HG02642 (cell line): ENCODE results near the gene APOBEC2.

Experiments used
- ATAC-seq: cut with Tn5 transposase; IDR thresholded peaks from one replicate; pipeline ENCODE4 v1.9.1; 2021; ENCODE audit warnings: mild to moderate bottlenecking; ENCODE audit not compliant: unreplicated experiment, poor library complexity

The APOBEC2 gene

DNA sequence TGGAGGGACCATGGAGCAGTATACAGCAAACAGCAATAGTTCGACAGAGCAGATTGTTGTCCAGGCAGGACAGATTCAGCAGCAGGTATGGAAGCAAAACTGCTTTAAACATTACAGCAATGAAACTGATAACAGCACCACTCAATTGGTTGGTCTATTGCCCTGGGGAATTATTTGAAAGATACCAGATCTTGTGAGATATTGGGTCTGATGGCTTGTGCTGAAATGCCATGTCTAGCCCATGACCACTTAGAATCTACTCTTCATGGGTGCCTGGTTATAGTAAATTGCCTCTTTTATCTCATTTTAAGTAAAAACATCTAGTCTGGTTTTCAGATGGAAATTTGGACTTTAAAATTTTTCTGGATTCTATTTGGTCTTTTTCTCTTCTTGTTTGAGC is 26.1 kb downstream of the APOBEC2 start:
- ATAC-seq: no peak

DNA sequence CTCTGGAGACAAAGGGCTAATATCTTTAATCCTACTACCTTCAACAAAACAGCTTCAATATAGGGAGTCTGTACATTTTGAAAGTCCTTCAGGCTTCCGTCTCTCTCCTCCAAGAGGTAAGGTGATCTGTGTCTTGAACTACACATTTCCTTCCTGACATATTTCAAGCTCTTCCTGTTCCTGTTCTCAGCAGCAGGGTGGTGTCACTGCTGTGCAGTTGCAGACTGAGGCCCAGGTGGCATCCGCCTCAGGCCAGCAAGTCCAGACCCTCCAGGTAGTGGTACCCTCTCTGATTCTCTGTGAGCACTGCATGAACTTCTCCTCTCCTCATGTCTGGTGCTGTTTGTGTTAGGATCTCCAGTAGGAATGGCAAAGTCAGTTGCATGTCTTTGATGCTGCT is 27.6 kb downstream of the APOBEC2 start:
- no peak for ATAC-seq

DNA sequence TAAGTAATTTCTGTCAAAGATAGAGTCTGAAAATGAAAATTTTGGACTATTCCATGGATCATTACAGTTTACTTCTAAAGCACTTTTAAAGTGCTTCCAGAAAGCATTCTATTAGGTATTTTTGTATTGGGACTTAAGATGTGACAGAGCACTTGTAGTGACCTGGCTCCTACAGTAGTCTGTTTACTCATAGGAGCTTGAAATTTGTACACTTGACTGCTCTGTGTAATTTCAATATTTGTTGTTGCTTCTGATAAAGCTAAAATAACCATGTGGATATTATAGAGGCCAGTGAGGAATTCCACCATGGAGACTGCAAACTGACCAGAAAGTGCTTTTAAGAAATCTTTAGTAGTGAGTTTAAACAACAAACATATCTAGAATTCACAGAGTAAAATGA is 30.1 kb downstream of the APOBEC2 start:
- ATAC-seq: no peak

DNA sequence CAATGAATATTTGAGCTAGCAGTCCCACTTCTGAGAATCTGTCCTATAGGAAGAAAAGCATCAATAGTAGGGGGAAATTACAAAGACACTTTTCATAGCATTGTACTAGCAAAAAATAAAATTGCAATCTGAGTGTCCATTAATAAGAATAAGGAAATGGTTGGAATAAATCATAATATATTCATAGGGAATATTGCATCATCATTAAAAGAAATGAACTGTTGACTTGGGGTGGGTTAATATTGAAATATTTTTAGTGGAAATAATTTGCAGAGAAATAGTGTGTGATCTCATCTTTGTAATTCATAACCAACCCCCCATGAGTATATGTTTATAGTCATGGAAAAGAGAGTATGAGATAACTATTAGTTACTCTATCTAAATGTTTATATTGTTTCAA is 32.2 kb downstream of the APOBEC2 start:
- ATAC-seq: no peak

DNA sequence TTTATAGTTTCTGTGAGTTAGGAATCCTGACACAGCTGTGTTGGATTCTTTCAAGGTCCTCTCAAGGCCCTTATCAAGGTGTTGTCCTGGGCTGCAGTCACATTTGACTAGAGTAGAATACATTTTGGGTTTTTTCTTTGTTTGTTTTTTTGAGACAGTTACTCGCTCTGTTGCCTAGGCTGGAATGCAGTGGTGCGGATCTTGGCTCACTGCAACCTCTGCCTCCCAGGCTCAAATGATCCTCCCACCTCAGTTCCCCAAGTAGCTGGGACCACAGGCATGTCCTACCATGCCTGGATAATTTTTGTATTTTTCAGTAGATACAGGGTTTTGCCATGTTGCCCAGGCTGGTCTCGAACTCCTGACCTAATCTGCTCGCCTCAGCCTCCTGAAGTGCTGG is 35.4 kb downstream of the APOBEC2 start:
- no peak for ATAC-seq

DNA sequence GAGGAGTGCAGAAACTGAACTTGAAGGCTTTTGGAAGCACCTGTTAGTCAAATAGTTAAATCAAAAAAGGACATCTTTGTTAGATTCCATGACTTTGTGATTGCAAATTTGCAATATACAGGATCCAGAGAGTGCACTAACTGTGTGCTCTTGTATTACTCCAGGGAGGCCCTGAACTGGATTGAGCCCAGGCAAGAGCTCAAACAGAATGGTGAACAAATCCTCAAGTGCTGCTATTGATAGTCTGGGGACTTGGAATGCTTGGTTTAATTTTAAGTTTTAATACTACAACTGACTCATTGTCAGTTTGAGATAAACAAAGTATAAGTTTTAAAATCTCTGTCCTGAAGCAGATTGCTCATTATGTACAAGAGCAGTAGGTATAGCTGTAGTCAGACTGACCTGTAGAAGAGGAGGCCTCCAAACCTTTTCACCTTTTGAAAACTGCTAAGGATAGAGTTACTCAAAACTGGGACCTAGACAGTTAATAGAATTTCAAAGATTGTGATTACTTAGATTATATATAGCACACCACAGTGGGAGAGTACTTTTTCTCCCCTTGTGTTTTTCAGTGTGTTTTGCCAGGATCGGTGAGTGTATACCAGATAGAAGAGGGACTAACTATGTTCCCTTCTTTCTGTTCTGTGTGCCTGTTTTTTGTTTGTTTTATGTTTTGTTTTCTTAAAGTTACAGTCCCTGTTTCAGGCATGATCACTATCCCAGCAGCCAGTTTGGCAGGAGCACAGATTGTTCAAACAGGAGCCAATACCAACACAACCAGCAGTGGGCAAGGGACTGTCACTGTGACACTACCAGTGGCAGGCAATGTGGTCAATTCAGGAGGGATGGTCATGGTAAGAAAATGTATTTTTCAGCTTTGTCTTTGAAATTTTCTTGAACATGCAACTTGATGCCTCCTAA is 38.1 kb downstream of the APOBEC2 start:
- no peak for ATAC-seq

DNA sequence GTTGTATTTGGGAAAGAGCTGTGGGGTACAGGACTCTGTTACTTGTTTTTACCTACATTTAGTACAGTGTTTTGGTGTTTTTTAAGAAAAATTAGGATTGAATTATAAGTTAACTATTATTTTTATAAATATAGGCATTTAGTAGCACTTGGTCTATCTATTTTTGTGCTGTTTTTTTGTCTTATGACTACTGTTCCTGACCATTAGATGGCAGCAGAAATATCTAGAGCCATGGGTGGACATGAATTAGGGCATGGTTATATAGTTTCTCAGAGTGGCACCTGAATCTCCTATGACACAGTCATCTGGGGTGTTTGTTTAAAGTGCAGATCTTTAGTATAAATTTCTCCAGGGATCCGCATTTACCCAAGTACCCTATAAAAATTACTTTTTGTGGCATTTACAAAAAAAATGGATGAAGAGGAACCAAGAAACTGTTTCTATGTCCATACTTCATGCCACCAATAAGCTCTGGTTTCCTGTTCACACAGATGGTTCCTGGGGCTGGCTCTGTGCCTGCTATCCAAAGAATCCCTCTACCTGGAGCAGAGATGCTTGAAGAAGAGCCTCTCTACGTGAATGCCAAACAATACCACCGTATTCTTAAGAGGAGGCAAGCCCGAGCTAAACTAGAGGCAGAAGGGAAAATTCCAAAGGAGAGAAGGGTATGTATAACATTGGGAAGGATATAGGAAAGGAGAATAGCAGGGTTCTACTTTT is 39.6 kb downstream of the APOBEC2 start:
- no peak for ATAC-seq

DNA sequence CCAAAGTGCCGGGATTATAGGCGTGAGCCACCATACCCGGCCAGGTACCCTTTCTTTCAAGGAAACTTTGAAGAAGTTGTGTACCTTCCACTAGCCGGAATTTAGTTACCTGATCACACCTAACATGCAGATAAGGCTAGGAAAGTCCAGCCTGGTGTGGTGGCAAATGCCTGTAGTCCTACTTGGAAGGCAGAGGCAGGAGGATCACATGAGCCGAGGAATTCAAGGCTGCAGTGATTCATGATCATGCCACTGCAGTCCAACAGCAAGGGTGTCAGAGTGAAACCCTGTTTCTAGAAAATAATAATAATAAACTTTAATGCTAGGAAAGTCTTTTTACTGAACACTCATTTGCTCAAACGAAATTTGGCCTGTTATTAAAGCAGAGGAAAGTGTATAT is 40.7 kb downstream of the APOBEC2 start:
- ATAC-seq: no peak

DNA sequence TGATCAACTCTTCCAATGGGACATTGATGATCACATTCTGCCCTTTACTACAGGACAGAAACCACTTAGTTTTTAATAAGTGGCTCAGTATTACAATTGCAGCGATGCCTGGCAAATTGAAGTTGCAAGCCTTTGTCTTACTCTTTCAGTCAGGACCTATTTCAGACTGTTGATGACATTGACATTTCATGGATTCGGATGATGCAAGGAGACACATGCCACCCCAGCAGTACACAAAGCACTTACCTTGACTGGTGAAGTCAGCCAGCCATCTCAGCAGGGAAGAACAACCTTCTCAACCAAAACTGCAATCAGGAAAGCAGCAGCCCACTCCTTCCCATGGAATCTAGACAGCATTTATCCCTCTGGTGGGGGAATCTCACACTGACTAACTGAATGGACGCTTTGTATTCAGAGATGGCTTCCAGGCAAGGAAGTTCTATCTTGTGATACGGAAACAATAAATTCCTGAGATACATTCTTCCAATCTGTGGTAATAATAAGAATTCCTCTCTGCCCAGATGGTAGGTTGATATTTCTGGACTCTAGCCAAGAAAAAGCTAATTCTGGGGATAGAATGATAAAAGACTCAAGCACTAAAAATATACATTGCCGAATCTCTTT is 44.6 kb downstream of the APOBEC2 start:
- no peak for ATAC-seq

DNA sequence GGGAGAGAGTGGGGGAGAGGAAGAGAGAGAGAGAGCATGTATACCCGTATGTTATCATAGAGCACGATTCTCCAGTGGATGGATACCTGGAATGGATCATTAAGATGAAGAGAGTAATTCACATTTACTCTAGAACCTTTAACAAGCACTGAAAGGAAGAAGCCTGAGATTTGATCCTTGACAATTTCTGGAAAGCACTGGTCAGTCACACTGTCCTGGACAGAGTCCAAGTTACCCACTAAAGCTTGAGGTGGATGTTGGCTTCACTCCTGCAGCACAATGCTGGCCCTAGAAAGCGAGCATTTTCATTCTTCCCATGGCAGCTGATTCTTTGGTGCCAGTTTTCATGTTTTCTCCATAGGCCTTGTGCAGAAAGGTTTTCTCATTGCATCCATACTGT is 45.4 kb downstream of the APOBEC2 start:
- ATAC-seq: no peak

DNA sequence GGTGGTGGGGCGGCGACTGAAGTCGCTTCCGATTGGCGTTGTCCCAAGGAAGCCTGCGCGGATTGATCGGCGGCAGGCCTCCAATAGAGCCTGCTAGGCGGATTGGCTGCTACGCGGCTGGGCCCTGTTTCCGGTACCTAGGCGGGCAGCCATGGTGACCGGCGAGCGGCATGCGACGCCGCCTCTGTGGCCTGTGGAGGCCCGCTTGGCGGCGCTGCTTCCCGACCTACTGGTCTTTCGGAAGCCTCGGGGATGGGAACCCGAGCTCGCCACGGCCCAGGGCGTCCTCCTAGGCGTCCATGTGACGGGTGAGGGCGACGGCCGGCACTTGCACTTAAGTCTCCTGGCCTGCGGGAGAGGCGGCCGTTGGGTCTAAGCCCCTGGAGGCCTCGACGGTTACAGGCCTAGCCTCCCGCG is 47.9 kb downstream of the APOBEC2 start:
- ATAC-seq: no peak

DNA sequence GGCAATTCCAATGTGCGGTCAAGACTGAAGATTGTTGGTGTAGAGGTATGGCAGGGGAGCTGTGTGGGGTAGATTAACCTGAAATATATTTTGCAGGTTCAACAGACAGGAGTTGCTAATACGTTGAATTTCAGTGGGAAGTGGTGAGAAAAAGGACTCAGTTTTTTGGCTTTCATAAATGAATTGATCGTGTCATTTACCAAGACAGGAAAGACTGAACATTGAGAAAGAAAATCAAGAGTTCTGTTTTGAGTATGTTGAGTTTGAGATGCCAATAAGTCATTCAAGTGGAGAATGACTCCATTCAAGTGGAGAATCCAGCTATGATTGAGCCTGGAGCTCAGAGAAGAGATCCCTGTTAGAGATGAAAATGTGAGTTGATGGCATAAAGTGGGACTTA is 50.8 kb downstream of the APOBEC2 start:
- ATAC-seq: no peak

DNA sequence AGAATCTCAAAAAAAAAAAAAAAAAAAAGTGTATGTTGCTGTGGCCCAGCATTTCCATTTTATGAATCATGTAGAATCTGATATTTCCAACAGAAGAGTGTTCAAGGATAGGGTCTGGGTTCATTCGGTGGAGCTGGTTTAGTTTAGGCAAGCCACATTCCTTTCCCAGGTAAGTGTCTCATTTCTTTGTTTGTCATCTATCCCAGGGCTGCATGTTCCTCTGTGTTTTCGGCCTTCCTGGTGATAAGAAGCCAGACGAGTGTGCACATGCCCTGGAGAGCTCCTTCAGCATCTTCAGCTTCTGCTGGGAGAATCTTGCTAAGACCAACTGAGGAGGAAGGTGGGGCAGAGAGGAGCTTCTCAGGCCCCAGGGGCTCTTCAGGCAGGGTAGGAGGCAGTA is 58.0 kb downstream of the APOBEC2 start:
- ATAC-seq: no peak
